Esophagus squamous epithelium (tissue), 4 donors: ENCODE results near the gene TRDMT1.

Experiments used
- POLR2A ChIP-seq, 4 donors: fragments of 450-650 bp; IDR thresholded peaks; one replicate each; pipeline ENCODE4 v1.6.1; 2017; ENCODE audit warnings: antibody characterized with exemption in 4 of 4, mild to moderate bottlenecking in 4 of 4, moderate library complexity in 3 of 4
- TF ChIP-seq, protein P1 (sequence below), 6 experiments: fragments of 450-650 bp in 4 of 6; fragments of 200-600 bp in 2 of 6; sonication (generic) in 2 of 6; IDR thresholded peaks; one replicate each; pipeline ENCODE4 v1.5.1; 2016 to 2019; ENCODE audit warnings: antibody characterized with exemption in 6 of 6, mild to moderate bottlenecking in 4 of 6, moderate library complexity in 4 of 6

DNA sequence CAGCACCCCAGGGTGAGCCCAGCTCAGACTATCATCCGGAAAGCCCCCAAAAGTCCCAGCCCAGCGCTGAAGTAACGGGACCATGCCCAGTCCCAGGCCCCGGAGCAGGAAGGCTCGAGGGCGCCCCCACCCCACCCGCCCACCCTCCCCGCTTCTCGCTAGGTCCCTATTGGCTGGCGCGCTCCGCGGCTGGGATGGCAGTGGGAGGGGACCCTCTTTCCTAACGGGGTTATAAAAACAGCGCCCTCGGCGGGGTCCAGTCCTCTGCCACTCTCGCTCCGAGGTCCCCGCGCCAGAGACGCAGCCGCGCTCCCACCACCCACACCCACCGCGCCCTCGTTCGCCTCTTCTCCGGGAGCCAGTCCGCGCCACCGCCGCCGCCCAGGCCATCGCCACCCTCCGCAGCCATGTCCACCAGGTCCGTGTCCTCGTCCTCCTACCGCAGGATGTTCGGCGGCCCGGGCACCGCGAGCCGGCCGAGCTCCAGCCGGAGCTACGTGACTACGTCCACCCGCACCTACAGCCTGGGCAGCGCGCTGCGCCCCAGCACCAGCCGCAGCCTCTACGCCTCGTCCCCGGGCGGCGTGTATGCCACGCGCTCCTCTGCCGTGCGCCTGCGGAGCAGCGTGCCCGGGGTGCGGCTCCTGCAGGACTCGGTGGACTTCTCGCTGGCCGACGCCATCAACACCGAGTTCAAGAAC is 27.7 kb upstream of the TRDMT1 start:
- TF ChIP-seq, protein P1, sequence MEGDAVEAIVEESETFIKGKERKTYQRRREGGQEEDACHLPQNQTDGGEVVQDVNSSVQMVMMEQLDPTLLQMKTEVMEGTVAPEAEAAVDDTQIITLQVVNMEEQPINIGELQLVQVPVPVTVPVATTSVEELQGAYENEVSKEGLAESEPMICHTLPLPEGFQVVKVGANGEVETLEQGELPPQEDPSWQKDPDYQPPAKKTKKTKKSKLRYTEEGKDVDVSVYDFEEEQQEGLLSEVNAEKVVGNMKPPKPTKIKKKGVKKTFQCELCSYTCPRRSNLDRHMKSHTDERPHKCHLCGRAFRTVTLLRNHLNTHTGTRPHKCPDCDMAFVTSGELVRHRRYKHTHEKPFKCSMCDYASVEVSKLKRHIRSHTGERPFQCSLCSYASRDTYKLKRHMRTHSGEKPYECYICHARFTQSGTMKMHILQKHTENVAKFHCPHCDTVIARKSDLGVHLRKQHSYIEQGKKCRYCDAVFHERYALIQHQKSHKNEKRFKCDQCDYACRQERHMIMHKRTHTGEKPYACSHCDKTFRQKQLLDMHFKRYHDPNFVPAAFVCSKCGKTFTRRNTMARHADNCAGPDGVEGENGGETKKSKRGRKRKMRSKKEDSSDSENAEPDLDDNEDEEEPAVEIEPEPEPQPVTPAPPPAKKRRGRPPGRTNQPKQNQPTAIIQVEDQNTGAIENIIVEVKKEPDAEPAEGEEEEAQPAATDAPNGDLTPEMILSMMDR (IDR thresholded peaks at IDR 0.05): no peak
- peak in 2 of 4 donors; percentile 80 to 92 for TF ChIP-seq POLR2A (IDR thresholded peaks at IDR 0.05)
